NB4 (cell line): ENCODE data around the gene RNU5B-1.

Experiments used
- DNase-seq: peaks from one replicate; pipeline ENCODE4 v3.0.0; 2010; ENCODE audit warnings: low read depth
- H3K4me3 ChIP-seq: one replicate; pipeline ENCODE4 v1.5.1; 2011; ENCODE audit warnings: mild to moderate bottlenecking, low read depth, low read length, moderate library complexity
- MYC ChIP-seq: IDR thresholded peaks from 2 replicates; pipeline ENCODE4 v1.6.1; 2011; ENCODE audit warnings: low read depth, low read length
- POLR2A ChIP-seq: IDR thresholded peaks from 2 replicates; pipeline ENCODE4 v1.6.1; 2011; ENCODE audit warnings: mild to moderate bottlenecking; ENCODE audit not compliant: insufficient read length; ENCODE audit errors: extremely low read depth
- TF ChIP-seq, protein P1 (sequence below): IDR thresholded peaks from one replicate; pipeline ENCODE4 v1.5.1; 2012; ENCODE audit warnings: low read depth, low read length
- TF ChIP-seq, protein P2 (sequence below): IDR thresholded peaks from 2 replicates; pipeline ENCODE4 v1.6.1; 2011; ENCODE audit warnings: low read depth, low read length

The RNU5B-1 gene

GRCh38 chr15:65337436-65338070 is 33.1 kb downstream of the RNU5B-1 start:
- no peak for DNase-seq

DNA sequence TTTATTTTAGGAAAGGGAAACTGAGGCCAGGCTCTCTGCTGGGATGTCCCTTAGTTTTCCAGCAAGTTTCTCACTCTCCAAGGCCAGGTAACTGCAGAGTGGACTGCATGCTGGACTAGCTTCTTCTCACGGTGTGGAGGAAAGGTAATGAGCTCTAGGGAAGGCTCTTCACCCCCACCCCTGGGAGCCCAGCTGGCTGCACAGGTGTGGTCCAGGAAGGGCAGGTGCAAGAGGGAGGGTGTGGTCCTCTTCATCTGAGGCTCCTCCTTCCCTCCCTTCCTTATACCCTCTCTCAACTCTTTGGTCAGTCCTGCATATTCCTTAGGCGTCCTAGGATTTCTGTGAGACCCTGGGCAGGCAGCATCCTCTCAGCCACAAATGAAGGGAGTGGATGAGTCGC is 33.9 kb downstream of the RNU5B-1 start:
- DNase-seq: no peak
- no peak overlapping the region for H3K4me3 ChIP-seq
- TF ChIP-seq POLR2A: no peak

More at GRCh38 chr15:65337436-65338070, 33.1 kb downstream of the RNU5B-1 start:
- H3K4me3 ChIP-seq: no peak overlapping the region
- TF ChIP-seq, protein P1, sequence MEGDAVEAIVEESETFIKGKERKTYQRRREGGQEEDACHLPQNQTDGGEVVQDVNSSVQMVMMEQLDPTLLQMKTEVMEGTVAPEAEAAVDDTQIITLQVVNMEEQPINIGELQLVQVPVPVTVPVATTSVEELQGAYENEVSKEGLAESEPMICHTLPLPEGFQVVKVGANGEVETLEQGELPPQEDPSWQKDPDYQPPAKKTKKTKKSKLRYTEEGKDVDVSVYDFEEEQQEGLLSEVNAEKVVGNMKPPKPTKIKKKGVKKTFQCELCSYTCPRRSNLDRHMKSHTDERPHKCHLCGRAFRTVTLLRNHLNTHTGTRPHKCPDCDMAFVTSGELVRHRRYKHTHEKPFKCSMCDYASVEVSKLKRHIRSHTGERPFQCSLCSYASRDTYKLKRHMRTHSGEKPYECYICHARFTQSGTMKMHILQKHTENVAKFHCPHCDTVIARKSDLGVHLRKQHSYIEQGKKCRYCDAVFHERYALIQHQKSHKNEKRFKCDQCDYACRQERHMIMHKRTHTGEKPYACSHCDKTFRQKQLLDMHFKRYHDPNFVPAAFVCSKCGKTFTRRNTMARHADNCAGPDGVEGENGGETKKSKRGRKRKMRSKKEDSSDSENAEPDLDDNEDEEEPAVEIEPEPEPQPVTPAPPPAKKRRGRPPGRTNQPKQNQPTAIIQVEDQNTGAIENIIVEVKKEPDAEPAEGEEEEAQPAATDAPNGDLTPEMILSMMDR: no peak
- no peak for TF ChIP-seq MYC
- TF ChIP-seq, protein P2, sequence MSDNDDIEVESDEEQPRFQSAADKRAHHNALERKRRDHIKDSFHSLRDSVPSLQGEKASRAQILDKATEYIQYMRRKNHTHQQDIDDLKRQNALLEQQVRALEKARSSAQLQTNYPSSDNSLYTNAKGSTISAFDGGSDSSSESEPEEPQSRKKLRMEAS: no peak
- no peak for TF ChIP-seq POLR2A

DNA sequence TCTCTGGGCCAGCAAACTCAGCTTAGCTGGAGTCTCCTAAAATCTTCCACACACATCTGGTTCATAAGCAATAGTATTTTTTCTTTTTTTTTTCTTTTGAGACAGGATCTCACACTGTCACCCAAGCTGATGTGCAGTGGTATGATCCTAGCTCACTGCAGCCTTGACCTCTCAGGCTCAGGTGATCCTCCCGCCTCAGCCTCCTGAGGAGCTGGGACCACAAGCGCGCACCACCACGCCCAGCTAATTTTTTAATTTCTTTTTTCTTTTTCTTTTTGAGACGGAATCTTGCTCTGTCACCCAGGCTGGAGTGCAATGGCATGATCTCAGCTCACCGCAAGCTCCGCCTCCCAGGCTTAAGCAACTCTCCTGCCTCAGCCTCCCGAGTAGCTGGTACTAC is 34.3 kb downstream of the RNU5B-1 start:
- no peak for DNase-seq
- H3K4me3 ChIP-seq: no peak overlapping the region
- TF ChIP-seq POLR2A: no peak
- no peak for TF ChIP-seq MYC
- TF ChIP-seq, protein P2: no peak
- TF ChIP-seq, protein P1: no peak

- DNase-seq: no peak
- H3K4me3 ChIP-seq: no peak overlapping the region
- TF ChIP-seq POLR2A (no peak), MYC (no peak)
- TF ChIP-seq, protein P2: no peak
- TF ChIP-seq, protein P1: no peak
Measured at GRCh38 chr15:65339416-65339815, 34.9 kb downstream of the RNU5B-1 start.

GRCh38 chr15:65339920-65340319 is 35.4 kb downstream of the RNU5B-1 start:
- TF ChIP-seq POLR2A (no peak), MYC (no peak)
- TF ChIP-seq, protein P2: no peak
- TF ChIP-seq, protein P1: no peak
- no peak for DNase-seq
- H3K4me3 ChIP-seq: no peak overlapping the region

DNA sequence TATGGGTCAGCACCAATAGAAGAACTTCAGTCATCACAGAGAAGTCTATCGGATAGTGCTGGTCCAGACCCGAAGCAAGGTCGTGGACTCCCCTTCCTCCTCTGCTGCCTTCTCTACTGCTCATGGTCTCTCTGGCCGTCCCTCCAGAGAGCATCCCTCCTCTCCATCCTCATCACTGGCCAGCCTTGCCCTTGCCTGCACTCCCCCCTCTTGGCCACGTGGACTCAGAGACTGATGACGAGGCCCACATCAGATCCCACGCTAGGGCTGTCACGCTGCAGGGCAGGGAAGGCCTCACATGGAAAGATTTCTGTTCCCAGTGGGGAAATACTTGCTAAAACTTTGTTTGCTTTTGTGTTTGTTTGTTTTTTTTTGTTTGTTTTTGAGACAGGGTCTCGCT is 38.0 kb downstream of the RNU5B-1 start:
- no peak for DNase-seq
- no peak overlapping the region for H3K4me3 ChIP-seq
- TF ChIP-seq MYC: no peak
- no peak for TF ChIP-seq POLR2A
- TF ChIP-seq, protein P1: no peak
- TF ChIP-seq, protein P2: no peak
